ENCODE measurements around the gene ANKRD13D. TPM values are rescaled to one million over a fixed set of nuclear protein-coding genes. Genes with fewer than 3 reads are reported as not detected.

The ANKRD13D gene
- total RNA-seq, 4 donors from 2014 or later: 46.8 to 158 (median 69.5) TPM

DNA sequence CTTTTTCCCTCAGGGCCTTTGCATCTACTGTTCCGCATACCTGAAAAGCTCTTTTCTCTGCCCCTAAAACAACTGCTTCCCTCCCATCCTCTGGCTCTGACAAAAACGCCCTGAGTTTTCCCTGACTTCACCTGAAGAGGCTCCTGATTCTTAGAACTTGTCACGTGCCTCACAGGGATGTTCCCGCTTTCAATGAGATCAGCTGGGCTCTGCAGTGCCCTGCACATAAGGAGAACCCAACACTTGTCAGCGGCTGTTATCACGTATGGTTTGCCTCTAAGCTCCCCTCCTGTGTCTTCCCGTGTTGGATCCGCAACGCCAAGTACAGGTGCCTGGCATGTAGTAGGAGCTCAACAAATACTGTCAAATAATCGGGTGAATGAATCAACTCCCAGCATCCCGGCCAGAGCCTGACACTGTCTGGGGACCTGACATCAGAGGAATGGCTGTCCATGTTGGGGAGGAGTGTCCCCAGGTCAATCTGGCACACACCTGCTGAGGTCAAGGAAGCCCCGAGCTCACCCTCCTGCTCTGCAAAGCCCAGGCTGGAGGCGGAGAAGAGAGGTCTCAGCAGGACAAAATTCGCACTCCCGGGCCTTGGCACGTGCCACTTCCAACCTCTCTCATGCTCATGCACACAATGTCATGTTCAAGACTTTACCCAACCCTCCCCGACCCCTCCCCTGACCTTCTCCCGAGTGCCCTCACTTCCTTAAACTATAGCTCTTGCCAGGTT is 27.0 kb upstream of the ANKRD13D start:
- peaks cover 0 to 6% (median 0%) of the 10 kb centered on the region in 3 donors for H3K36me3 ChIP-seq
- peak overlapping the region in 3 of 4 donors; percentile 49 to 77 (median 66) for H3K27ac ChIP-seq
- WGBS, 2 donors: 48 to 57% methylated on average over 18 of the region's 18 CpGs
- H3K27me3 ChIP-seq: no peaks in the 10 kb centered on the region
- DNase-seq (ENCODE audit: low spot score in 2 of 2): no peak
- H3K4me3 ChIP-seq: peak overlapping the region in 1 of 4 donors; percentile 51
- TF ChIP-seq EP300 (IDR thresholded peaks at IDR 0.05): no peak
- H3K9me3 ChIP-seq: no peaks in the 10 kb centered on the region
- peaks cover 0 to 37% (median 22%) of the 10 kb centered on the region in 4 donors for H3K4me1 ChIP-seq

GRCh38 chr11:67262731-67263675 is 26.1 kb upstream of the ANKRD13D start:
- peak overlapping the region in 3 of 4 donors; percentile 49 to 77 (median 76) for H3K27ac ChIP-seq
- WGBS, 2 donors: 47 to 48% methylated on average over 22 of the region's 22 CpGs
- peak; percentile 78 to 89 (median 87) for TF ChIP-seq CTCF (IDR thresholded peaks at IDR 0.05)
- no peak for TF ChIP-seq POLR2A (IDR thresholded peaks at IDR 0.05)
- peak in 1 of 2 donors; percentile 55 for TF ChIP-seq EP300 (IDR thresholded peaks at IDR 0.05)
- H3K9me3 ChIP-seq: no peaks in the 10 kb centered on the region
- peaks cover 0 to 46% (median 28%) of the 10 kb centered on the region in 4 donors for H3K4me1 ChIP-seq
- H3K4me3 ChIP-seq: no peak overlapping the region
- no peaks in the 10 kb centered on the region for H3K27me3 ChIP-seq
- H3K36me3 ChIP-seq: peaks cover 0 to 3% (median 0%) of the 10 kb centered on the region in 3 donors
- DNase-seq (ENCODE audit: low spot score in 2 of 2): peak; percentile 60 to 81

- Histone ChIP-seq H3K9me3 (no peaks in the 10 kb centered on the region), H3K4me1 (peaks cover 3 to 59% (median 40%) of the 10 kb centered on the region in 4 donors), H3K27ac (no peak overlapping the region), H3K36me3 (no peaks in the 10 kb centered on the region), H3K4me3 (no peak overlapping the region), H3K27me3 (no peaks in the 10 kb centered on the region)
- whole genome bisulfite sequencing, 2 donors: 95% methylated on average over 5 of the region's 5 CpGs
- TF ChIP-seq EP300 (IDR thresholded peaks at IDR 0.05) (no peak), CTCF (IDR thresholded peaks at IDR 0.05) (no peak), POLR2A (IDR thresholded peaks at IDR 0.05) (no peak)
- no peak for DNase-seq (ENCODE audit: low spot score in 2 of 2)
Observed at GRCh38 chr11:67264260-67264659, 24.8 kb upstream of the ANKRD13D start.

- H3K27ac ChIP-seq: peak overlapping the region in 1 of 4 donors; percentile 89
- H3K9me3 ChIP-seq: no peaks in the 10 kb centered on the region
Observed at GRCh38 chr11:67264877-67265632, 24.0 kb upstream of the ANKRD13D start.

More at GRCh38 chr11:67264877-67265632, 24.0 kb upstream of the ANKRD13D start:
- Histone ChIP-seq H3K4me1 (peaks cover 5 to 67% (median 48%) of the 10 kb centered on the region in 4 donors), H3K4me3 (no peak overlapping the region), H3K27me3 (no peaks in the 10 kb centered on the region), H3K36me3 (peaks cover 0 to 4% (median 0%) of the 10 kb centered on the region in 3 donors)
- DNase-seq (ENCODE audit: low spot score in 2 of 2): no peak
- TF ChIP-seq EP300 (IDR thresholded peaks at IDR 0.05) (no peak), CTCF (IDR thresholded peaks at IDR 0.05) (no peak), POLR2A (IDR thresholded peaks at IDR 0.05) (no peak)
- 90 to 93% methylated on average over 7 of the region's 7 CpGs for WGBS, 2 donors

Measured in tibial nerve (tissue), 4 donors.